ENCODE results near the gene RYR3.
"Not testable (repeated sequence)": the region's sequence is repeated elsewhere in the genome, so short reads cannot be mapped to it uniquely, and the experiment has no call there.

Gene RYR3

DNA sequence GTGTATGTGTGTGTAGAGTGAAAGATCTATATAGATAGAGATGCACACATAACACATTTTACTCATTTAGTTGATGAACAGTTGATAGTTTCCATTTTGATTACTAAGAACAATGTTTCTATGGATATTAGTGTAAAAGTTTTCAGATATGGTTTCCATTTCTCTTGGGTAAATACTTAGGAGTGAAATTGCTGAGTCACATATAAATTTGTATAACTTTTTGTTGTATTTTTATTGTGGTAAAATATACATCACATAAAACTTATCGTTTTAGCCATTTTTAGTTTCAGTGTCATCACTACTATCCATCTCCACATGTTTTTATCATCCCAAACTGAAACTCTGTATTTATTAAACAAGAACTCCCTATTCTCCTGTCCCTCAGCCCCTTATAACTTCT lies 258.3 kb downstream of the RYR3 start:
- H3K27me3 ChIP-seq (ENCODE audit: control insufficient read depth, insufficient read depth, low read length), result no peaks in the 10 kb centered on the region

DNA sequence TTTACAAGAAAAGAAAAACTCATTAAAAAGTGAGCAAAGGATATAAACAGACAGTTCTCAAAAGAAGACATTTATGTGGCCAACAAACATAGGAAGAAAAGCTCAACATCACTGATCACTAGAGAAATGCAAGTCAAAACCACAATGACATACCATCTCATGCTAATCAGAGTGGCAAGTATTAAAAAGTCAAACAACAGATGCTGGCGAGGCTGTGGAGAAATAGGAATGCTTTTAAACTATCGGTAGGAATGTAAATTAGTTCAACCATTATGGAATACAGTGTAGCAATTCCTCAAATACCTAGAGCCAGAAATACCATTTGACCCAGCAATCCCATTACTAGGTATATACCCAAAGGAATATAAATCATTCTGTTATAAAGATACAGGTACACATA lies 267.1 kb downstream of the RYR3 start:
- not testable (repeated sequence) for H3K36me3 ChIP-seq (ENCODE audit: control insufficient read depth, insufficient read depth, low read length); H3K4me1 ChIP-seq (ENCODE audit: control insufficient read depth, insufficient read depth, low read length); H3K27me3 ChIP-seq (ENCODE audit: control insufficient read depth, insufficient read depth, low read length); H3K9ac ChIP-seq (ENCODE audit: low read length); H3K9me3 ChIP-seq (ENCODE audit: control insufficient read depth, low read length); H3K4me3 ChIP-seq (ENCODE audit: low read length)

More for the DNA sequence above, 258.3 kb downstream of the RYR3 start:
- Histone ChIP-seq H3K4me1 (ENCODE audit: control insufficient read depth, insufficient read depth, low read length) (no peaks in the 10 kb centered on the region), H3K9ac (ENCODE audit: low read length) (no peak overlapping the region), H3K9me3 (ENCODE audit: control insufficient read depth, low read length) (no peaks in the 10 kb centered on the region), H3K36me3 (ENCODE audit: control insufficient read depth, insufficient read depth, low read length) (no peaks in the 10 kb centered on the region), H3K4me3 (ENCODE audit: low read length) (no peak overlapping the region)

DNA sequence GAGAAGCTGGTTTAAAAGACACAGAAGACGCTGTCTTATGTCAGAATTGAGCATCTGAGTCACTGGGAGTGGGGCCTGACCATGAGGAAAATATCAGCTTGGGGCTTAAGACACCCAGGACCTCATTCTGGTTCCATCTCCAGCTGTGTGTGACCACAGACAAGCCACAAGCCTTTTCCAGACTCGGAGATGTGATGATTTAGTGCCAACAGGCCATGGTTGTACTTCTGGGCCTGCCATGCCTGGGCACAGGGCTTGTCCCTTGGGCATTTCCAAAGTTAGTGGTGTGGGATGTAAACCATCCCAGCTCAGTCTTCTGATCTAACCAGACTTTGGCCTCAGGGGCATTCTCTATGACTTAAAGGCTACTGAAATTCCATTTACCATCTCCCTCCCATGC lies 269.8 kb downstream of the RYR3 start:
- no peaks in the 10 kb centered on the region for H3K27me3 ChIP-seq (ENCODE audit: control insufficient read depth, insufficient read depth, low read length)
- H3K4me1 ChIP-seq (ENCODE audit: control insufficient read depth, insufficient read depth, low read length), result no peaks in the 10 kb centered on the region
- no peaks in the 10 kb centered on the region for H3K9me3 ChIP-seq (ENCODE audit: control insufficient read depth, low read length)
- no peak overlapping the region for H3K9ac ChIP-seq (ENCODE audit: low read length)
- no peak overlapping the region for H3K4me3 ChIP-seq (ENCODE audit: low read length)
- no peaks in the 10 kb centered on the region for H3K36me3 ChIP-seq (ENCODE audit: control insufficient read depth, insufficient read depth, low read length)

DNA sequence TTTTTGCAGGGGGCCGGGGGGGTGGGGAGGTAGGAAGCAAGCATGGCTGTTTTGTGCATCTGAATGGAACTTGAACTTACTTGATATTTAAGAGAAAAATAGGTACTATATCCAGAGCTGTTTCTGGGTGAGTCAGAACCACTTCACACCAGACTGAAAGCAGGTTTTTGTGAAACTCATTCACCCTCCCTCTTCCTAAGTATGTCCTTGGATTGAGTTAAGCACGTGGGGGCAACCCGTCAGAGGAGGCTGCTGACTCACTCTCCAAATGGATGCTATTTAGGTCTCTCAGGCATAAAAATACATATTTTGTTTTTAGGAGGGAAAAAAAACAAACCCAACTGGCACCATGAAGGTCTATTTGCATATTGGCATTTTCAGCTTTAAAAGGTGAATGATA lies 270.3 kb downstream of the RYR3 start:
- Histone ChIP-seq H3K36me3 (ENCODE audit: control insufficient read depth, insufficient read depth, low read length) (no peaks in the 10 kb centered on the region), H3K9ac (ENCODE audit: low read length) (no peak overlapping the region), H3K4me1 (ENCODE audit: control insufficient read depth, insufficient read depth, low read length) (no peaks in the 10 kb centered on the region), H3K4me3 (ENCODE audit: low read length) (no peak overlapping the region), H3K9me3 (ENCODE audit: control insufficient read depth, low read length) (no peaks in the 10 kb centered on the region), H3K27me3 (ENCODE audit: control insufficient read depth, insufficient read depth, low read length) (no peaks in the 10 kb centered on the region)

DNA sequence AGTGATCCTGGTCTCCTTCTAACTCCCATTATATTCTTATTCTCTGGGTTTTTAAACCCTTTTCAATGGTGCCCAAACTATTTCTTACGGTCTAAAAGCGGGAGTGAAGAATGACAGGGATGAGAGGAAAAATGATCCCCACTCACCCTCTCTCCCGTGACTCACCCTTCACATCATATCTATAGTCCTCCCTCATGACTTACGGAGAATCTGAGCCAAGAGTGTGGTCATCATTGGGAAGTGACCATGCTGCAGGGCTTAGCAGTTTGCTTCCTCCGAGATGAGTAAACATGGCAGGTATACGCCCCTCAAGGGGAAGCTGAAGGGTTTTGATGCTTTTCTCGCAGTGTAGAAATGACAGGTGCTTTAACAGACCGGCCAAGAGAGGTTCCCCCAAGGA lies 274.0 kb downstream of the RYR3 start:
- Histone ChIP-seq H3K9ac (ENCODE audit: low read length) (no peak overlapping the region), H3K4me1 (ENCODE audit: control insufficient read depth, insufficient read depth, low read length) (no peaks in the 10 kb centered on the region), H3K9me3 (ENCODE audit: control insufficient read depth, low read length) (no peaks in the 10 kb centered on the region), H3K36me3 (ENCODE audit: control insufficient read depth, insufficient read depth, low read length) (no peaks in the 10 kb centered on the region), H3K4me3 (ENCODE audit: low read length) (no peak overlapping the region), H3K27me3 (ENCODE audit: control insufficient read depth, insufficient read depth, low read length) (no peaks in the 10 kb centered on the region)

DNA sequence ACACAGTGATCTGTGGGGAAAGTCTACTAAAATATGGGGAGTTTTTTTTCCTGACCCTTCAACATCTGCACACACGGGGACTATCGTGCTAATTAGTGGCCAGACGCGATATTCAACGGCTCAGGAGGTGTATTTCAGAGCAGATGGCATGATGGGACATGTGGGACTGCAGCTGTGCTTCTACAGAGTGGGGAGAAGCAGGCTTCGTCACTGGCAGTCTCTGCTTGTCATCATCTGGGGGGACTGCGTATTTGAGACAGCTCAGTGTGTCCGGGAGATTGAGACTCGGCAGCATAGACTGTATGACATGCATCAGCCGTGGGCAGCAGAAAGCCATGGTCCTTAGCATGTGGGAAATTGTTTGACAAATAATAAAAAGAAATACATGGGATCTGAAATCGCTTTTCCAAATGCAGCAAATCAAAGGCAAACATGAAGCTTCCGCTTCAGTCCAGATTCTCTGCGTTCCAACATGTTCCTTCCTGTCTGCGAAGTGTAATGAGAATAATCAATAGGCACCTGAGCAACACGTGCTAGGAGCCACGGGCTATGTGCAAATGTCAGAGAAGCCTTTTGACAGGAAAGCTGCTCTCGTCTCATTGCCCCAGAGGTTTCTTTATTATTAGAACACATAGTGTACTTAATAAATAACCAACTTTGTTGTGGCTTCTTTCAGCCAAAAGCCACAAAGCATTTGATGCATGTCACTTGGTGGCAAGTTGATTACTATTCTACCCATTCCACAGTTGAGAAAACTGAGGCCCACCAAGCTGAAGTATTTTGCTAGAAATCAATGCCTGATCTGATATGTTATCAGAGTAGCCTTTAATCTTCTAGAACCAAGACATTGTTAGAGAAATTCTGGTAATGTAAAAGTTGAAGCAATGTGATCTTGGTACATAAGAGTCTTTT lies 276.3 kb downstream of the RYR3 start:
- Histone ChIP-seq H3K9ac (ENCODE audit: low read length) (no peak overlapping the region), H3K36me3 (ENCODE audit: control insufficient read depth, insufficient read depth, low read length) (no peaks in the 10 kb centered on the region), H3K9me3 (ENCODE audit: control insufficient read depth, low read length) (no peaks in the 10 kb centered on the region), H3K4me3 (ENCODE audit: low read length) (no peak overlapping the region), H3K4me1 (ENCODE audit: control insufficient read depth, insufficient read depth, low read length) (no peaks in the 10 kb centered on the region), H3K27me3 (ENCODE audit: control insufficient read depth, insufficient read depth, low read length) (no peaks in the 10 kb centered on the region)

DNA sequence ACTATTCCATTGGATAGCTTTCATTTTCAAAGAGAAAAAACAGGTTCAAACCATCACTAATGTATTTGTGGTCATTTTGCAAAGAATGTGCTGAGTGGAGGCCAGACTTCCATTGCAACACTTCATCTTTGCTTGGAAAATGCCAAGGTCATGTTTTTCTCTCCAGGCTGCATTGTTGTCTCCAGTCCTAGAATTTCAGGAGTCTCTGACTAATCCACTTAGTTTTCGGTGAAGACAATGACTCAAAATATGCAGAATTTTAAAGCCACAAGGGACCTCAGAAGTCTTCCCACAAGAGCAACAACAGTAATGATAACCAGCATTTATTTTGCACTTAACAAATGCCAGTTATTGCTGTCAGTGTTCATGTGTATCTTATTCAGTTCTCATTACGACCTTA lies 277.0 kb downstream of the RYR3 start:
- H3K4me1 ChIP-seq (ENCODE audit: control insufficient read depth, insufficient read depth, low read length), result no peaks in the 10 kb centered on the region

DNA sequence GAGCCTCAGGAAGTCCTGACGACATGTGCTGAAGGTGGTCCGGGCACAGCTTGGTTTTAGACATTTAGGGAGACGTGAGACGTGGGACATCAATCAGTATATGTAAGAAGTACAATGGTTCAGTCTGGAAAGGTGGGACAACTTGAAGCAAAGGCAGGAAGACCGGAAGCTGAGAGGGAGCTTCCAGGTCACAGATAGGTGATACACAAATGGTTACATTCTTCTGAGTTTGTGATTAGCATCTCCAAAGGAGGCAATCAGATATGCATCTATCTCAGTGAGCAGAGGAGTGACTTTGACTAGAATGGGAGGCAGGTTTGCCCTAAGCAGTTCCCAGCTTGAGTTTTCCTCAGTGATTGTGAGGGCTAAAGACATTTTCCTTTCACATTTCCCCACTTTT lies 282.1 kb downstream of the RYR3 start:
- H3K36me3 ChIP-seq (ENCODE audit: control insufficient read depth, insufficient read depth, low read length), result no peaks in the 10 kb centered on the region
- H3K4me3 ChIP-seq (ENCODE audit: low read length), result no peak overlapping the region

More for the DNA sequence above, 277.0 kb downstream of the RYR3 start:
- no peak overlapping the region for H3K4me3 ChIP-seq (ENCODE audit: low read length)
- H3K9me3 ChIP-seq (ENCODE audit: control insufficient read depth, low read length), result no peaks in the 10 kb centered on the region
- no peak overlapping the region for H3K9ac ChIP-seq (ENCODE audit: low read length)
- H3K36me3 ChIP-seq (ENCODE audit: control insufficient read depth, insufficient read depth, low read length), result no peaks in the 10 kb centered on the region
- no peaks in the 10 kb centered on the region for H3K27me3 ChIP-seq (ENCODE audit: control insufficient read depth, insufficient read depth, low read length)

DNA sequence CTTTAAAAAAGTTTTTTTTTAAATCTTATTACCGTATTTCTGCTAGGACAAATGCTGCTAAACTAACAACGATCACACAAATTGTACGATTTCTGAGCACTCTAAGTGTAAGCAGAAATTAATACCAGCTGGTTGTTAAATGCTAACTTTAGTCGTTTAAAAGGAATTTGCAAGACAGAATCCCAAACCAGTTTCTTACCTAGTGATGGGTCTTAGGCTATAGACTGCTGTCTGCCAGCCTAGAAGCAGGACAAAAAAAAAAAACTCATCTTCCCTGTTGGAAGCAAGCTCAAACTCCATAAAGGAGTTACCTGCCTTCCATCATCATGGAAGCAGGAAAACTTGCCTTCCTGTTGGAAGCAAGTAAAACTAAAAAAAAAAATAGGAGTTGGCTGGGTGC lies 287.6 kb downstream of the RYR3 start:
- not testable (repeated sequence) for H3K9ac ChIP-seq (ENCODE audit: low read length); H3K27me3 ChIP-seq (ENCODE audit: control insufficient read depth, insufficient read depth, low read length); H3K9me3 ChIP-seq (ENCODE audit: control insufficient read depth, low read length); H3K4me1 ChIP-seq (ENCODE audit: control insufficient read depth, insufficient read depth, low read length); H3K4me3 ChIP-seq (ENCODE audit: low read length); H3K36me3 ChIP-seq (ENCODE audit: control insufficient read depth, insufficient read depth, low read length)

More for the DNA sequence above, 282.1 kb downstream of the RYR3 start:
- no peak overlapping the region for H3K9ac ChIP-seq (ENCODE audit: low read length)
- H3K9me3 ChIP-seq (ENCODE audit: control insufficient read depth, low read length), result no peaks in the 10 kb centered on the region
- H3K4me1 ChIP-seq (ENCODE audit: control insufficient read depth, insufficient read depth, low read length), result no peaks in the 10 kb centered on the region
- H3K27me3 ChIP-seq (ENCODE audit: control insufficient read depth, insufficient read depth, low read length), result no peaks in the 10 kb centered on the region

DNA sequence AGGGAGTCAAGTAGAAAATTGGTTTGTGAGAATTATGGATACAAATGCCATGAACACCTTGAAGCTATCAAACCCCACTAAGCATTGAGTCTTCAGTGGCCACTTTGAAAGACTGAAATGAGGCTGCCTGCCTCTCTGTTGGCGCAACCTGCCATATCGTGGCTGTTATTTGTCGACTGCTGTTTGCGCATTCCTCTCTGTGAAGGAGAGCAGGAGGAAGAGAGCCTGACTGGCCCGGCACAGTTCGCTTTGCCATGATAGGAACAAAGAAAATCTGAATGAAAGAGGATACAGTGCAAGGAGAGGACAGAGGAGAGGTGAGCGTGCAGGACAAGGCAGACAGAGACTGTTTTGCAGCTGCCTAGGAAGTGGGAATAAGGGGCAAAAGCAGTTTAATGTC lies 289.4 kb downstream of the RYR3 start:
- Histone ChIP-seq H3K9ac (ENCODE audit: low read length) (no peak overlapping the region), H3K4me1 (ENCODE audit: control insufficient read depth, insufficient read depth, low read length) (no peaks in the 10 kb centered on the region), H3K36me3 (ENCODE audit: control insufficient read depth, insufficient read depth, low read length) (no peaks in the 10 kb centered on the region), H3K27me3 (ENCODE audit: control insufficient read depth, insufficient read depth, low read length) (no peaks in the 10 kb centered on the region), H3K9me3 (ENCODE audit: control insufficient read depth, low read length) (no peaks in the 10 kb centered on the region), H3K4me3 (ENCODE audit: low read length) (no peak overlapping the region)

DNA sequence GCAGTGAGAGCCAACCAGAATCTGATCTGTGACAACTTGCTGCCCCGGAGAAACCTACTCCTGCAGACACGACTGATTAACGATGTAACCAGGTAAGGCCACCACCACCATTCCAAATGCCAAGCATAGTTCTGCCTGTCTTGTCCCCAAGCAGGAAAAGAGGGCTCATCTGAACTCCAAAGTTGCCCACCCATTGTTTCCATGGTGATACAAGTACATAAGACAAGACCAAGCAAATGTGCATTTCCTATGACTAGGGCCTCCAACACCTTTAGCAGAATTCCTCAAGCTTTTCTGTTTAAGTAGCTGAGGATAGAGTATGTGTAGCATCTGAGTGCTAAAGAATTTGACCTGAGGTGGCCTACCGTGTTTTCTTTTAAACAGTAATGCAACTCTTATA lies 290.7 kb downstream of the RYR3 start:
- Histone ChIP-seq H3K27me3 (ENCODE audit: control insufficient read depth, insufficient read depth, low read length) (no peaks in the 10 kb centered on the region), H3K9ac (ENCODE audit: low read length) (no peak overlapping the region), H3K9me3 (ENCODE audit: control insufficient read depth, low read length) (no peaks in the 10 kb centered on the region), H3K36me3 (ENCODE audit: control insufficient read depth, insufficient read depth, low read length) (no peaks in the 10 kb centered on the region), H3K4me1 (ENCODE audit: control insufficient read depth, insufficient read depth, low read length) (no peaks in the 10 kb centered on the region), H3K4me3 (ENCODE audit: low read length) (no peak overlapping the region)

DNA sequence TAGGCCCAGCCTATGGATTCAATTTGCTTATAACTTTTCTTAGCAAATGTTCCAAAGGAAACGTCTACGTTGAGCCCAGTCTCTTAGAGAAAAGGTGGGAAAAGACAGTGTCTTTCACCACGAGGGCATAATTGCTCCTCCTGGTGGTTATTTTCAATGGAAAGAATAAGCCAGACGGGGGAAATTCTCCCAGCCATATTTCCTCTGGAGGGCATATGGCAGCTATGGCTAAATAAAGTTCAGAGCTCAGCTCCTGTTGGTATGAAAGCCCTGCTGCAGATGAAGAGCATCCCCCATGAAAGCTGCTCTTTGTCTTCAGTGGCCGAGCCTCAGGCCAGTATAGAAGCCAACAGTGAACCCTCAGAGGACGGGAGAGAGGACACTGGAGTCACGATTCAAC lies 297.9 kb downstream of the RYR3 start:
- Histone ChIP-seq H3K4me1 (ENCODE audit: control insufficient read depth, insufficient read depth, low read length) (no peaks in the 10 kb centered on the region), H3K4me3 (ENCODE audit: low read length) (no peak overlapping the region)

More for the DNA sequence above, 297.9 kb downstream of the RYR3 start:
- Histone ChIP-seq H3K27me3 (ENCODE audit: control insufficient read depth, insufficient read depth, low read length) (no peaks in the 10 kb centered on the region), H3K36me3 (ENCODE audit: control insufficient read depth, insufficient read depth, low read length) (no peaks in the 10 kb centered on the region), H3K9ac (ENCODE audit: low read length) (no peak overlapping the region), H3K9me3 (ENCODE audit: control insufficient read depth, low read length) (no peaks in the 10 kb centered on the region)
